ENCODE data around the gene UBXN7. TPM values are rescaled to one million over a fixed set of nuclear protein-coding genes. Genes with fewer than 3 reads are reported as not detected.
"Not testable (repeated sequence)": the region's sequence is repeated elsewhere in the genome, so short reads cannot be mapped to it uniquely, and the experiment has no call there.

Gene UBXN7
- total RNA-seq, 4 donors from 2014 or later: 17.1 to 24.1 (median 22.0) TPM

DNA sequence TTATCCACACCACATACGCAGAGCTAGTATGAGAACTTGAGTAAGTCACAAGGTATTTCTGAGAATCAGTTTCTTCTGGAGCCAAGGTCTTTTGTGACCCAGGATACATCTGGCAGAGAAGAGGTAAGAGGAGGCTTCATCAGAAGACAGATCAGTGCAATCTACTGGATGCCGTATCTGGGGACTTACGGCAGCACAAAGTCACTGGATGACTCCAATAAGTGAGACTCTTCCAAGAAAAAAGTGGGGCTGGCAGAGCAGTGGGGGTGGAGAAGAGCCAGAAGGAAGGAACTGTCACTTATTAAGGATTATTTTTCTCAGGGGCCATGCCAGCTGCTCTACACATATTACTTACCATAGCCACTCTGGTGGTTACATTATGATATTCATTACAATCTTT, 31.6 kb upstream of the UBXN7 start:
- no peak overlapping the region for H3K27ac ChIP-seq
- peaks cover 0 to 30% of the 10 kb centered on the region in 2 donors for H3K36me3 ChIP-seq
- no peak overlapping the region for H3K4me3 ChIP-seq
- no peaks in the 10 kb centered on the region for H3K27me3 ChIP-seq
- 78 to 96% methylated on average over 3 of the region's 3 CpGs for WGBS, 2 donors (ENCODE audit: low coverage in 1 of 2)
- ATAC-seq: no peak
- H3K4me1 ChIP-seq: no peaks in the 10 kb centered on the region
- TF ChIP-seq, protein P1, sequence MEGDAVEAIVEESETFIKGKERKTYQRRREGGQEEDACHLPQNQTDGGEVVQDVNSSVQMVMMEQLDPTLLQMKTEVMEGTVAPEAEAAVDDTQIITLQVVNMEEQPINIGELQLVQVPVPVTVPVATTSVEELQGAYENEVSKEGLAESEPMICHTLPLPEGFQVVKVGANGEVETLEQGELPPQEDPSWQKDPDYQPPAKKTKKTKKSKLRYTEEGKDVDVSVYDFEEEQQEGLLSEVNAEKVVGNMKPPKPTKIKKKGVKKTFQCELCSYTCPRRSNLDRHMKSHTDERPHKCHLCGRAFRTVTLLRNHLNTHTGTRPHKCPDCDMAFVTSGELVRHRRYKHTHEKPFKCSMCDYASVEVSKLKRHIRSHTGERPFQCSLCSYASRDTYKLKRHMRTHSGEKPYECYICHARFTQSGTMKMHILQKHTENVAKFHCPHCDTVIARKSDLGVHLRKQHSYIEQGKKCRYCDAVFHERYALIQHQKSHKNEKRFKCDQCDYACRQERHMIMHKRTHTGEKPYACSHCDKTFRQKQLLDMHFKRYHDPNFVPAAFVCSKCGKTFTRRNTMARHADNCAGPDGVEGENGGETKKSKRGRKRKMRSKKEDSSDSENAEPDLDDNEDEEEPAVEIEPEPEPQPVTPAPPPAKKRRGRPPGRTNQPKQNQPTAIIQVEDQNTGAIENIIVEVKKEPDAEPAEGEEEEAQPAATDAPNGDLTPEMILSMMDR (IDR thresholded peaks at IDR 0.05): no peak
- no peak for TF ChIP-seq EP300 (IDR thresholded peaks at IDR 0.05)
- no peak for TF ChIP-seq POLR2AphosphoS5 (IDR thresholded peaks at IDR 0.05)
- TF ChIP-seq POLR2A (IDR thresholded peaks at IDR 0.05): no peak
- H3K9me3 ChIP-seq: no peaks in the 10 kb centered on the region

DNA sequence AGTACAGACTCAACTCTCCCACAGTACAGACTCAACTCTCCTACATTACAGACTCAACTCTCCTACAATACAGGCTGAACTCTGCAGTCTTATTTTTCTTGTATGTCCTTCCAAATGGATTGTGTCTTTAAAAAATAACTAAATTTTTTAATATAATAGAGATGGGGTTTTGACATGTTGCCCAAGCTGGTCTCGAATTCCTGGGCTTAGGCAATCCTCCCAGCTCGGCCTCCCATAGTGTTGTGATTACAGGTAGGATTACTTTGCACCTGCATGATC, 31.2 kb upstream of the UBXN7 start:
- H3K4me3 ChIP-seq: no peak overlapping the region
- H3K27ac ChIP-seq: no peak overlapping the region
- WGBS, 2 donors (ENCODE audit: low coverage in 1 of 2): 100% methylated on average over 2 of the region's 2 CpGs
- H3K4me1 ChIP-seq: no peaks in the 10 kb centered on the region
- peaks cover 0 to 28% of the 10 kb centered on the region in 2 donors for H3K36me3 ChIP-seq
- no peaks in the 10 kb centered on the region for H3K27me3 ChIP-seq
- TF ChIP-seq, protein P1 (IDR thresholded peaks at IDR 0.05): no peak
- TF ChIP-seq EP300 (IDR thresholded peaks at IDR 0.05) (no peak), POLR2AphosphoS5 (IDR thresholded peaks at IDR 0.05) (no peak), POLR2A (IDR thresholded peaks at IDR 0.05) (no peak)
- no peaks in the 10 kb centered on the region for H3K9me3 ChIP-seq
- no peak for ATAC-seq

DNA sequence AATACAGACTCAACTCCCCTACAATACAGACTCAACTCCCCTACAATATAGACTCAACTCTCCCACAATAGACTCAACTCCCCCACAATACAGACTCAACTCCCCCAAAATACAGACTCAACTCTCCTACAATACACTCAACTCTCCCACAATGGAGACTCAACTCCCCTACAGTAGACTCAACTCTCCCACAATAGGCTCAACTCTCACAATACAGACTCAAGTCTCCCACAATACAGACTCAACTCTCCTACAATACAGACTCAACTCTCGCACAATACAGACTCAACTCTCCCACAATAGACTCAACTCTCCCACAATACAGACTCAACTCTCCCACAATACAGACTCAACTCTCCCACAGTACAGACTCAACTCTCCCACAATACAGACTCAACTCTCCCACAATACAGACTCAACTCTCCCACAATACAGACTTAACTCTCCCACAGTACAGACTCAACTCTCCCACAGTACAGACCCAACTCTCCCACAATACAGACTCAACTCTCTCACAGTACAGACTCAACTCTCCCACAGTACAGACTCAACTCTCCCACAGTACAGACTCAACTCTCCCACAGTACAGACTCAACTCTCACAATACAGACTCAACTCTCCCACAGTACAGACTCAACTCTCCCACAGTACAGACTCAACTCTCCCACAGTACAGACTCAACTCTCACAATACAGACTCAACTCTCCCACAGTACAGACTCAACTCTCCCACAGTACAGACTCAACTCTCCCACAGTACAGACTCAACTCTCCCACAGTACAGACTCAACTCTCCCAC, 30.7 kb upstream of the UBXN7 start:
- not testable (repeated sequence) for ATAC-seq, H3K4me3 ChIP-seq, H3K4me1 ChIP-seq, H3K9me3 ChIP-seq, H3K27ac ChIP-seq, H3K27me3 ChIP-seq
- H3K36me3 ChIP-seq: peaks cover 0 to 26% of the 10 kb centered on the region in 2 donors
- WGBS, 2 donors (ENCODE audit: low coverage in 1 of 2): 89 to 100% methylated on average over 1 of the region's 1 CpG

DNA sequence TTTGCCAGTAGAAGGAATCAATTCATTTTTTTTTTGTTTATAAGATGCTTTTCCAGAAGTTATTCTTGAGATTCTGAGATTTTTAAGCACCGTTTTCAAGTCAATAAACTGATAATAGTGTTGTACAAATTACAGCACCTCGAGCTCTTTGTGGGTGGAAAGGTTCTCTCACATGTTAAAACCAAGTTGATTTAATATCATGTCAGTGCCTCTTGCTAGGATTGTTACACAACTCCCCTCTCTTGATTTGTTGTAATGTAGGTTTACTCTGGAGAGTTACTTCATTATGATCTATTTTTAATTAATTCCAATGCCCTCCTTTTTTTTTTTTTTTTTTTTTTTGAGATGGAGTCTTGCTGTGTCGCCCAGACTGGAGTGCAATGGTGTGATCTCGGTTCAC, 25.8 kb upstream of the UBXN7 start:
- WGBS, 2 donors (ENCODE audit: low coverage in 1 of 2): 46 to 59% methylated on average over 2 of the region's 4 CpGs
- TF ChIP-seq POLR2A (IDR thresholded peaks at IDR 0.05) (no peak), EP300 (IDR thresholded peaks at IDR 0.05) (no peak)

DNA sequence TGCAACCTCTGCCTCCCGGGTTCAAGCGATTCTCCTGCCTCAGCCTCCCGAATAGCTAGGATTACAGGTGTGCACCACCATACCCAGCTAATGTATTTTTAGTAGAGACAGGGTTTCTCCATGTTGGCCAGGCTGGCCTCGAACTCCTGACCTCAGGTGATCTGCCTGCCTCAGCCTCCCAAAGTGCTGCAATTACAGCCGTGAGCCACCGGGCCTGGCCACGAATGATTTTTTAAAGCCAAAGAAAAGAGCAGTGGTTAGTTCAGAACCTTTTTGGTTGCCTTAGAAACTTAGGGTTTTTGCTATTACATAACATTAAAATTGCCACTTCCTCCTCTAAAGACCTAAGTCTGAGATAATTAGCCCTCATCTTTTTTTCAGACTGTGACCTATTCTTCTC, 25.2 kb upstream of the UBXN7 start:
- peaks cover 0 to 31% of the 10 kb centered on the region in 2 donors for H3K36me3 ChIP-seq
- not testable (repeated sequence) for H3K27ac ChIP-seq, H3K9me3 ChIP-seq, H3K27me3 ChIP-seq, ATAC-seq, H3K4me1 ChIP-seq, H3K4me3 ChIP-seq
- 53 to 71% methylated on average over 3 to 4 of the region's 7 CpGs for WGBS, 2 donors (ENCODE audit: low coverage in 1 of 2)

More for the DNA sequence above, 25.8 kb upstream of the UBXN7 start:
- H3K27ac ChIP-seq: no peak overlapping the region
- H3K36me3 ChIP-seq: peaks cover 0 to 27% of the 10 kb centered on the region in 2 donors
- H3K4me1 ChIP-seq: no peaks in the 10 kb centered on the region
- no peak overlapping the region for H3K4me3 ChIP-seq
- ATAC-seq: no peak
- no peaks in the 10 kb centered on the region for H3K9me3 ChIP-seq
- no peaks in the 10 kb centered on the region for H3K27me3 ChIP-seq

DNA sequence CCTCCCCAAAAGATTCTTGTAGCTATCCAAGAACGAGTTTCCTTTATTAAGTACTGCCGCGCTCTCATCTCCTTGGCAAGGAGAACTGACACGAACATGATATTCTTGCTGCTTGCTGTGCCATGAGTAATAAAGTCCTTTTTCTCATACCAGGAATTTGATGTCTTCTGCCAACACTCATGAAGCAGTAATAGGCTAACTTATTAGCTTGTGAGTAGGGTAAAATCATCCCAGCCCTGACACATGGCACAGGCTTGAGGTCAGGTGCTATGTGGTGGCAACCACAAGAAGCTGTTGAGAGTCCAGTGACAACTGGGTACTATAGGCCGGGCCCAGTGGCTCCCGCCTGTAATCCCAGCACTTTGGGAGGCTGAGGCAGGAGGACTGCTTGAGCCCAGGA, 22.7 kb upstream of the UBXN7 start:
- ATAC-seq: no peak

DNA sequence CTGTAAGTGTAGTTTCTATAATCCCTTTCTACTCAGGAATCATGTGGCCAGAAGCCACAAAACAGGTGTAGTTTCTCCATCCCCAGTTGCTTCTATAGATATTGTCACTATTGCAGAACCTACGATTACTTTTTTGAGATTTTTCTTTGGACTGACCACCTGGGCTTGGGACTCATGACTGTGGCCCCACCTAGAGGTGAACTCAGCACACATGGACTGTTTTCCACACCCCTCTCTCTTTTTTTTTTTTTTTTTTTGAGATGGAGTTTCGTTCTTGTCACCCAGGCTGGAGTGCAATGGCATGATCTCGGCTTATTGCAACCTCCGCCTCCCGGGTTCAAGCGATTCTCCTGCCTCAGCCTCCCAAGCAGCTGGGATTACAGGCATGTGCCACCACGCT, 13.2 kb upstream of the UBXN7 start:
- H3K27ac ChIP-seq, H3K27me3 ChIP-seq, H3K4me3 ChIP-seq, H3K9me3 ChIP-seq, H3K36me3 ChIP-seq, ATAC-seq, H3K4me1 ChIP-seq: not testable (repeated sequence)
- WGBS, 2 donors (ENCODE audit: low coverage in 1 of 2): 71 to 82% methylated on average over 1 to 7 of the region's 7 CpGs

More for the DNA sequence above, 22.7 kb upstream of the UBXN7 start:
- H3K9me3 ChIP-seq: no peaks in the 10 kb centered on the region
- H3K27me3 ChIP-seq: no peaks in the 10 kb centered on the region
- no peaks in the 10 kb centered on the region for H3K4me1 ChIP-seq
- H3K36me3 ChIP-seq: peaks cover 0 to 28% of the 10 kb centered on the region in 2 donors
- H3K27ac ChIP-seq: no peak overlapping the region
- H3K4me3 ChIP-seq: no peak overlapping the region
- WGBS, 2 donors (ENCODE audit: low coverage in 1 of 2): 90 to 95% methylated on average over 4 to 5 of the region's 6 CpGs
- TF ChIP-seq POLR2AphosphoS5 (IDR thresholded peaks at IDR 0.05) (no peak), POLR2A (IDR thresholded peaks at IDR 0.05) (no peak), EP300 (IDR thresholded peaks at IDR 0.05) (no peak)
- TF ChIP-seq, protein P1 (IDR thresholded peaks at IDR 0.05): no peak

All from gastroesophageal sphincter (tissue), 4 donors.